Neuronal stem cell (in vitro differentiated cells): Measurements from ENCODE around the gene TRABD.

Experiments used
- DNase-seq: peaks from one replicate; pipeline ENCODE4 v3.0.0-alpha.2; 2013; ENCODE audit warnings: low spot score
- H2AFZ ChIP-seq: one replicate; pipeline ENCODE4 v1.6.1; 2013; ENCODE audit warnings: mild to moderate bottlenecking, low read length, inconsistent platforms
- H2AK5ac ChIP-seq: 2 replicates; pipeline ENCODE4 v1.6.1; 2013; ENCODE audit warnings: low read depth, mild to moderate bottlenecking, inconsistent platforms, low read length, moderate library complexity, mixed read lengths
- H2BK120ac ChIP-seq: 2 replicates; pipeline ENCODE4 v1.6.1; 2013; ENCODE audit warnings: low read depth, mild to moderate bottlenecking, inconsistent platforms, low read length, moderate library complexity, mixed read lengths
- H2BK12ac ChIP-seq: one replicate; pipeline ENCODE4 v1.6.1; 2013; ENCODE audit warnings: low read length, inconsistent platforms
- H2BK15ac ChIP-seq: 2 replicates; pipeline ENCODE4 v1.6.1; 2013; ENCODE audit warnings: mild to moderate bottlenecking, low read length, inconsistent platforms, mixed read lengths
- H2BK5ac ChIP-seq: one replicate; pipeline ENCODE4 v1.6.1; 2013; ENCODE audit warnings: inconsistent platforms, mild to moderate bottlenecking, low read length, moderate library complexity
- H3K14ac ChIP-seq: one replicate; pipeline ENCODE4 v1.6.1; 2013; ENCODE audit warnings: low read length, inconsistent platforms
- H3K18ac ChIP-seq: 2 replicates; pipeline ENCODE4 v1.6.1; 2013; ENCODE audit warnings: low read length, inconsistent platforms
- H3K23ac ChIP-seq: 2 replicates; pipeline ENCODE4 v1.6.1; 2013; ENCODE audit warnings: low read depth, mild to moderate bottlenecking, mixed read lengths, low read length, inconsistent platforms; ENCODE audit not compliant: poor library complexity
- H3K27ac ChIP-seq: replicated peaks from 3 replicates; pipeline ENCODE4 v1.5.1; 2013; ENCODE audit warnings: low read length, inconsistent platforms
- H3K27me3 ChIP-seq, 3 experiments: 2 replicates each; pipeline ENCODE4 v1.6.1; 2013; ENCODE audit warnings: low read length in 3 of 3, mild to moderate bottlenecking in 2 of 3, inconsistent platforms in 1 of 3, low read depth in 1 of 3, mixed read lengths in 1 of 3, moderate library complexity in 1 of 3; ENCODE audit not compliant: control insufficient read depth in 3 of 3, insufficient read depth in 3 of 3
- H3K36me3 ChIP-seq, 2 donors: replicated peaks in 1 of 2; 2 replicates each; pipeline ENCODE4 v1.6.1; 2013; ENCODE audit warnings: low read length in 2 of 2; ENCODE audit not compliant: control insufficient read depth in 2 of 2, insufficient read depth in 2 of 2
- H3K4ac ChIP-seq: 2 replicates; pipeline ENCODE4 v1.6.1; 2013; ENCODE audit warnings: inconsistent platforms, mild to moderate bottlenecking, low read length, moderate library complexity
- H3K4me1 ChIP-seq, 2 donors: 1 replicate in 1 of 2; 2 replicates in 1 of 2; pipeline ENCODE4 v1.6.1; 2013; ENCODE audit warnings: low read length in 2 of 2, low read depth in 1 of 2; ENCODE audit not compliant: control insufficient read depth in 2 of 2, insufficient read depth in 1 of 2
- H3K4me2 ChIP-seq: one replicate; pipeline ENCODE4 v1.6.1; 2013; ENCODE audit warnings: mild to moderate bottlenecking, low read length, inconsistent platforms; ENCODE audit not compliant: insufficient read depth, poor library complexity, severe bottlenecking
- H3K4me3 ChIP-seq, 2 donors: 2 replicates each; pipeline ENCODE4 v1.5.1; 2013; ENCODE audit warnings: low read length in 2 of 2, mild to moderate bottlenecking in 2 of 2, inconsistent platforms in 1 of 2, moderate library complexity in 1 of 2
- H3K79me1 ChIP-seq: one replicate; pipeline ENCODE4 v1.6.1; 2013; ENCODE audit warnings: low read depth, mild to moderate bottlenecking, inconsistent platforms, low read length, moderate library complexity
- H3K9ac ChIP-seq: one replicate; pipeline ENCODE4 v1.6.1; 2013; ENCODE audit warnings: mild to moderate bottlenecking, low read depth, low read length, inconsistent platforms; ENCODE audit not compliant: poor library complexity
- H3K9me3 ChIP-seq, 2 donors: replicated peaks in 1 of 2; 2 replicates each; pipeline versions ENCODE3 to v1.6.1; 2013; ENCODE audit warnings: low read length in 2 of 2, mild to moderate bottlenecking in 2 of 2, inconsistent platforms in 1 of 2, low read depth in 1 of 2, mixed read lengths in 1 of 2, moderate library complexity in 1 of 2; ENCODE audit not compliant: control insufficient read depth in 2 of 2, insufficient read depth in 1 of 2
- H4K8ac ChIP-seq: one replicate; pipeline ENCODE4 v1.6.1; 2013; ENCODE audit warnings: low read depth, mild to moderate bottlenecking, inconsistent platforms, low read length, moderate library complexity
- H4K91ac ChIP-seq: one replicate; pipeline ENCODE4 v1.6.1; 2013; ENCODE audit warnings: low read length, low read depth, mild to moderate bottlenecking, inconsistent platforms; ENCODE audit not compliant: poor library complexity
- WGBS, 2 donors: extraction: QIAGEN DNeasy Blood & Tissue Kit; methylation state at CpG; one replicate each; pipeline ENCODE4 v1.1.7; 2013; ENCODE audit warnings: missing lambda C conversion rate in 2 of 2, mixed read lengths in 1 of 2; ENCODE audit not compliant: insufficient read length in 2 of 2, insufficient replicate concordance in 1 of 2; ENCODE audit errors: extremely low coverage in 2 of 2; 5-methylcytosine and 5-hydroxymethylcytosine counted together

Gene TRABD

GRCh38 chr22:50192436-50193204 is 6.9 kb downstream of the TRABD start:
- H2AK5ac ChIP-seq = peak overlapping the region; percentile 46
- no peak overlapping the region for H2BK120ac ChIP-seq
- peak overlapping the region; percentile 89 for H3K23ac ChIP-seq
- H3K4me2 ChIP-seq = no peak overlapping the region
- H3K4me3 ChIP-seq = no peak overlapping the region
- H3K14ac ChIP-seq = peak overlapping the region; percentile 38
- H4K91ac ChIP-seq = no peak overlapping the region
- no peak overlapping the region for H3K27ac ChIP-seq
- no peak overlapping the region for H3K4ac ChIP-seq
- H2AFZ ChIP-seq = no peak overlapping the region
- peak overlapping the region; percentile 30 for H4K8ac ChIP-seq
- H3K9ac ChIP-seq = no peak overlapping the region
- H2BK15ac ChIP-seq = no peak overlapping the region
- no peak overlapping the region for H3K18ac ChIP-seq
- no peak overlapping the region for H2BK12ac ChIP-seq
- no CpG with 5 or more reads among the region's 25 CpGs for WGBS, 2 donors
- H3K27me3 ChIP-seq = no peaks in the 10 kb centered on the region
- peaks cover 16 to 34% of the 10 kb centered on the region in 2 donors for H3K36me3 ChIP-seq
- peaks cover 0 to 4% of the 10 kb centered on the region in 2 donors for H3K4me1 ChIP-seq
- peaks cover 13% of the 10 kb centered on the region for H3K79me1 ChIP-seq
- H2BK5ac ChIP-seq = no peak overlapping the region
- DNase-seq = no peak
- peaks cover 0 to 2% of the 10 kb centered on the region in 2 donors for H3K9me3 ChIP-seq

GRCh38 chr22:50193621-50194020 is 7.9 kb downstream of the TRABD start:
- Histone ChIP-seq H3K9me3 (peaks cover 0 to 2% of the 10 kb centered on the region in 2 donors), H3K4me1 (peaks cover 0 to 4% of the 10 kb centered on the region in 2 donors), H3K23ac (peak overlapping the region; percentile 89), H3K4me2 (no peak overlapping the region), H2AFZ (no peak overlapping the region), H3K9ac (no peak overlapping the region), H3K4me3 (no peak overlapping the region), H4K8ac (no peak overlapping the region), H3K36me3 (peaks cover 18 to 36% of the 10 kb centered on the region in 2 donors), H3K27ac (no peak overlapping the region), H3K14ac (no peak overlapping the region), H2BK5ac (no peak overlapping the region), H3K4ac (no peak overlapping the region), H3K79me1 (peaks cover 16% of the 10 kb centered on the region), H2BK15ac (no peak overlapping the region), H3K27me3 (no peaks in the 10 kb centered on the region), H3K18ac (no peak overlapping the region), H2BK12ac (peak overlapping the region; percentile 41), H2BK120ac (no peak overlapping the region), H2AK5ac (no peak overlapping the region), H4K91ac (no peak overlapping the region)
- DNase-seq = no peak
- WGBS, 2 donors = no CpG with 5 or more reads among the region's 8 CpGs

- Histone ChIP-seq H2BK120ac (no peak overlapping the region), H2BK12ac (no peak overlapping the region), H3K79me1 (peaks cover 16% of the 10 kb centered on the region), H3K14ac (no peak overlapping the region), H3K27me3 (no peaks in the 10 kb centered on the region), H4K91ac (no peak overlapping the region), H3K9me3 (peaks cover 0 to 2% of the 10 kb centered on the region in 2 donors), H3K4me1 (peaks cover 0 to 4% of the 10 kb centered on the region in 2 donors), H2BK5ac (peak overlapping the region; percentile 75), H2BK15ac (no peak overlapping the region), H2AK5ac (peak overlapping the region; percentile 28), H3K4me3 (no peak overlapping the region), H3K23ac (peak overlapping the region; percentile 91), H3K4me2 (no peak overlapping the region), H4K8ac (no peak overlapping the region), H3K27ac (no peak overlapping the region), H3K18ac (no peak overlapping the region), H3K4ac (no peak overlapping the region), H3K9ac (peak overlapping the region; percentile 50), H2AFZ (no peak overlapping the region), H3K36me3 (peaks cover 21 to 40% of the 10 kb centered on the region in 2 donors)
- no CpG with 5 or more reads among the region's 44 CpGs for WGBS, 2 donors
- DNase-seq = no peak
Measured at GRCh38 chr22:50194037-50194805, 8.5 kb downstream of the TRABD start.

GRCh38 chr22:50196256-50196655 is 10.5 kb downstream of the TRABD start:
- Histone ChIP-seq H3K4me2 (no peak overlapping the region), H3K14ac (no peak overlapping the region), H3K79me1 (peaks cover 10% of the 10 kb centered on the region), H3K36me3 (peaks cover 22 to 45% of the 10 kb centered on the region in 2 donors), H3K4ac (no peak overlapping the region), H2BK15ac (no peak overlapping the region), H4K8ac (no peak overlapping the region), H2BK5ac (peak overlapping the region; percentile 66), H3K9ac (no peak overlapping the region), H3K23ac (no peak overlapping the region), H2AFZ (no peak overlapping the region), H3K4me1 (peaks cover 3 to 5% of the 10 kb centered on the region in 2 donors), H3K27me3 (no peaks in the 10 kb centered on the region), H3K9me3 (peaks cover 0 to 2% of the 10 kb centered on the region in 2 donors), H2AK5ac (no peak overlapping the region), H4K91ac (no peak overlapping the region), H2BK12ac (no peak overlapping the region), H3K4me3 (no peak overlapping the region), H3K27ac (no peak overlapping the region), H2BK120ac (no peak overlapping the region), H3K18ac (no peak overlapping the region)
- no peak for DNase-seq
- WGBS, 2 donors = no CpG with 5 or more reads among the region's 18 CpGs
